Karpas-422 (cell line): ENCODE data around the gene CAPN12. TPM values are rescaled to one million over a fixed set of nuclear protein-coding genes. Genes with fewer than 3 reads are reported as not detected.

Experiments used
- DNase-seq: peaks from one replicate; pipeline ENCODE4 v3.0.0-alpha.2; 2015
- H2AFZ ChIP-seq: fragments of 200-600 bp; sonication (generic); 2 replicates; pipeline ENCODE4 v1.6.1; 2014; ENCODE audit warnings: antibody characterized with exemption, low read length, mixed read lengths
- H3K27ac ChIP-seq: fragments of 200-600 bp; sonication (generic); 2 replicates; pipeline ENCODE4 v1.5.1; 2014; ENCODE audit warnings: mild to moderate bottlenecking, low read length, moderate library complexity
- H3K27me3 ChIP-seq: fragments of 200-600 bp; sonication (generic); 2 replicates; pipeline ENCODE4 v1.6.1; 2014; ENCODE audit warnings: low read length, mixed read lengths
- H3K36me3 ChIP-seq: fragments of 200-600 bp; sonication (generic); 2 replicates; pipeline ENCODE4 v1.6.1; 2014; ENCODE audit warnings: low read length, mixed read lengths; ENCODE audit not compliant: insufficient read depth
- H3K4me1 ChIP-seq: fragments of 200-600 bp; sonication (generic); 2 replicates; pipeline ENCODE4 v1.6.1; 2014; ENCODE audit warnings: mild to moderate bottlenecking, low read length, mixed read lengths
- H3K4me2 ChIP-seq: fragments of 200-600 bp; sonication (generic); 2 replicates; pipeline ENCODE4 v1.6.1; 2014; ENCODE audit warnings: low read length, low read depth, mild to moderate bottlenecking; ENCODE audit not compliant: poor library complexity, severe bottlenecking
- H3K4me3 ChIP-seq: fragments of 200-600 bp; sonication (generic); 2 replicates; pipeline ENCODE4 v1.5.1; 2014; ENCODE audit warnings: mild to moderate bottlenecking, antibody characterized with exemption, low read length, mixed read lengths
- H3K79me2 ChIP-seq: fragments of 200-600 bp; sonication (generic); 2 replicates; pipeline ENCODE4 v1.6.1; 2014; ENCODE audit warnings: mild to moderate bottlenecking, low read length, mixed read lengths
- H3K9ac ChIP-seq: fragments of 200-600 bp; sonication (generic); 2 replicates; pipeline ENCODE4 v1.6.0; 2014; ENCODE audit warnings: low read length
- H3K9me2 ChIP-seq: fragments of 200-600 bp; sonication (generic), shearing (Covaris generic); replicated peaks from 2 replicates; pipeline ENCODE4 v1.6.0; 2014; ENCODE audit warnings: mild to moderate bottlenecking, low read length, moderate library complexity; ENCODE audit not compliant: insufficient read depth
- H3K9me3 ChIP-seq: fragments of 300-700, 200-600 bp; sonication (generic); 2 replicates; pipeline ENCODE4 v1.6.1; 2014; ENCODE audit warnings: low read length, mixed read lengths
- H4K20me1 ChIP-seq: fragments of 200-600 bp; sonication (generic); 2 replicates; pipeline ENCODE4 v1.6.1; 2014; ENCODE audit warnings: mild to moderate bottlenecking, antibody characterized with exemption, low read length, low read depth; ENCODE audit not compliant: insufficient read depth
- total RNA-seq: library from RNA; depleted of rRNA; stranded (reverse); fragments of >200 nt; shearing (Covaris generic); gene quantifications from 2 replicates; pipeline ENCODE4 v1.2.3, GENCODE V29; 2014; ENCODE audit warnings: low replicate concordance

CAPN12 gene
- total RNA-seq, 1 experiment from 2014 or later, result not detected

DNA sequence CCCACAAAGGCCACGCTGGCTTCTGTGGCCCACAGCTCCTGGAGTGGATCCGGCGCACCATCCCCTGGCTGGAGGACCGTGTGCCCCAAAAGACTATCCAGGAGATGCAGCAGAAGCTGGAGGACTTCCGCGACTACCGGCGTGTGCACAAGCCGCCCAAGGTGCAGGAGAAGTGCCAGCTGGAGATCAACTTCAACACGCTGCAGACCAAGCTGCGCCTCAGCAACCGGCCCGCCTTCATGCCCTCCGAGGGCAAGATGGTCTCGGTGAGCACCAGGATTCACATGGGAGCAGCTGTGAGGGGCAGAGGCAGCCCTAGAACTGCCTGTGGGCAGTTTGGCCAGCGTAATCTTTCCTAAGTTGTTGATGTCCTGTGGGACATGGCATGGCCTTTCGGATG lies 27.2 kb downstream of the CAPN12 start:
- Histone ChIP-seq H3K9ac (no peak overlapping the region), H3K36me3 (no peaks in the 10 kb centered on the region; the same call in 1 of the 2 replicates), H3K9me3 (no peaks in the 10 kb centered on the region), H3K27me3 (no peaks in the 10 kb centered on the region), H3K4me1 (no peaks in the 10 kb centered on the region), H4K20me1 (no peaks in the 10 kb centered on the region; the same call in 1 of the 2 replicates), H3K4me3 (no peak overlapping the region), H3K4me2 (no peak overlapping the region), H3K9me2 (no peaks in the 10 kb centered on the region), H2AFZ (no peak overlapping the region), H3K27ac (no peak overlapping the region), H3K79me2 (no peaks in the 10 kb centered on the region)
- DNase-seq, result no peak

DNA sequence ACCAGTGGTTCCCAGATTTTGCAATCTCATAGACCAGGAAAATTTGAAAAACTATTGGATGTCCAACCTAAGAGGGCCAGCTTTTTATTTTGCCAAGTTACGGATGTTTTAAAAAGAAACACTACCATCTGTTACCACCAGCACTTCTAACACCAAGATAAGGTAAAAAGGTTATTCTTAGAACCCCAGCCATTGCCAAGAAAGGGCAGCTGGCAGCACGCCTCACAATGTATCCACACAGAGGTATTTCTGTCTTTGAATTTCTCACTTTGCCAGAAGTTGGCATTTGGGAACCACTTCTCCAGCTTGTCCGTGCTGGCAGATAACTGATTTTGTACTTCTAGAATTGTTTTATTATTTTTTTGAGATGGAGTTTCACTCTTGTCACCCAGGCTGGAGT lies 28.7 kb downstream of the CAPN12 start:
- Histone ChIP-seq H3K4me2 (no peak overlapping the region), H3K9me2 (no peaks in the 10 kb centered on the region), H4K20me1 (no peaks in the 10 kb centered on the region), H3K27ac (no peak overlapping the region), H3K4me1 (no peaks in the 10 kb centered on the region), H3K79me2 (no peaks in the 10 kb centered on the region), H3K27me3 (no peaks in the 10 kb centered on the region), H2AFZ (no peak overlapping the region), H3K9ac (no peak overlapping the region), H3K4me3 (no peak overlapping the region), H3K36me3 (no peaks in the 10 kb centered on the region; the same call in 1 of the 2 replicates), H3K9me3 (no peaks in the 10 kb centered on the region)
- DNase-seq, result no peak

DNA sequence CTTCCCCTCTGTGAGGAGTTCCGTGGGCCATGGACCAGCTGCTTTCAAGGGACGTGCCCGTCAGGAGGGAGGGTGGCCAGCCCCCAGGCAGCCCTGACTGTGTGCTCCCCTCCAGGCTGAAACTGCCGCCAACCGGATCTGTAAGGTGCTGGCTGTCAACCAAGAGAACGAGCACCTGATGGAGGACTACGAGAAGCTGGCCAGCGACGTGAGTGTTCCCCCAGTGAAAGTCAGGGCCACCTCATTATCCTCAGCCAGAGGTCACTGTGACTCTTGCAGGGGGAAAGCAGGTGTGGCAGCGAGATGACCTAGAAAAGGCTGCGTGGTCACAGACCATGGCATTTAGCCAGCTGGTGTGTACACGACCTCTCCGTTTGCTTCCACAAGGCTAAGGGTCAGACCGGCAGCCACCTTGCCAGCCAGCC lies 29.9 kb downstream of the CAPN12 start:
- Histone ChIP-seq H3K4me3 (no peak overlapping the region), H3K9me2 (no peaks in the 10 kb centered on the region), H3K9me3 (no peaks in the 10 kb centered on the region), H2AFZ (no peak overlapping the region), H3K36me3 (no peaks in the 10 kb centered on the region; the same call in 1 of the 2 replicates), H4K20me1 (no peaks in the 10 kb centered on the region), H3K27ac (no peak overlapping the region), H3K79me2 (no peaks in the 10 kb centered on the region), H3K4me2 (no peak overlapping the region), H3K27me3 (no peaks in the 10 kb centered on the region), H3K4me1 (no peaks in the 10 kb centered on the region), H3K9ac (no peak overlapping the region)
- no peak for DNase-seq

DNA sequence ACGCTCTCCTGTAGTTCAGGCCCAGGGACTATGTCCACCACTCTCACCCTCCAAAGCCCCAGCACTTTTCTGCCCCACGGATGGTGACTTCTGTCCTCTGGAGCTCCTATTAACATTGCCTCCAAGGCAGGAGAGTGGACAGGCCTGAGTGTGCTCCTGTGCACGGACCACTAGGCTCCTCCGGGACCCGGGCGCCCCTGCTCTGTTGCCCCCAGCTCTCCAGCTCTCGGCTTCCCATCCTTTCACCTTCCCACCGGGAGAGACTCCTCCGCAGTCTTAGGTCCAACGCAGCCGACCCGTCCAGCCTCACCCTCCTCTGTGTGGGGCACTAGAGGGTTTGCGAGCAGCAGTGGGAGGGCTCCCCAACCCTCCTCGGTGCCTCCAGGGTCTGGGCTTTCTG lies 30.4 kb downstream of the CAPN12 start:
- Histone ChIP-seq H2AFZ (no peak overlapping the region), H3K27ac (no peak overlapping the region), H3K9me3 (no peaks in the 10 kb centered on the region), H3K9ac (no peak overlapping the region), H3K27me3 (no peaks in the 10 kb centered on the region), H3K4me2 (no peak overlapping the region), H3K4me3 (no peak overlapping the region), H3K4me1 (no peaks in the 10 kb centered on the region), H4K20me1 (no peaks in the 10 kb centered on the region), H3K79me2 (no peaks in the 10 kb centered on the region), H3K36me3 (no peaks in the 10 kb centered on the region; the same call in 1 of the 2 replicates), H3K9me2 (no peaks in the 10 kb centered on the region)
- DNase-seq, result no peak

DNA sequence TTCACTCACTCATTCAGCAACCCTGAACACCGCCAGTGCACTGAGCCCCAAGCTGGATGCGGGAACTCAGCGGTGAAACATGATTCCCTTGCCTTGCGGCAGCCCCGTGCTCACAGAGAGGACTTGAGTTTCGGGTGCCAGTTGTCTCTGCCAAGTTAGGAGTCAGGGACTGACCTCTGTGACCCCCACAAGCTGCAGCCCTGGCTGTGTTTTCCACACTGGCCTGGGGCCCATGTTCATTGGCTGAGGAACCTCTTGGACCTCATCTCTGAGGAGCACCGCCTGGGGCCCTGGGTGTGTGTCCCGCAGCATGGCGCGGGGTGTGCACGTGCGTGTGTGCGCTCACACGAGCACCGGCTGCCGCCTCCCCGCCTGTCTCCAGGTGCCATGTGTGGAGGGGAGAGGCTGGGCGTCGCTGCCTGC lies 31.0 kb downstream of the CAPN12 start:
- H3K4me2 ChIP-seq, result no peak overlapping the region
- no peaks in the 10 kb centered on the region for H3K9me3 ChIP-seq
- no peaks in the 10 kb centered on the region; the same call in 1 of the 2 replicates for H3K36me3 ChIP-seq
- H3K9ac ChIP-seq, result no peak overlapping the region
- no peak overlapping the region for H2AFZ ChIP-seq
- H3K79me2 ChIP-seq, result no peaks in the 10 kb centered on the region
- no peak overlapping the region for H3K27ac ChIP-seq
- H3K27me3 ChIP-seq, result no peaks in the 10 kb centered on the region
- DNase-seq, result no peak
- H3K4me1 ChIP-seq, result no peaks in the 10 kb centered on the region
- H3K9me2 ChIP-seq, result no peaks in the 10 kb centered on the region
- H3K4me3 ChIP-seq, result no peak overlapping the region
- H4K20me1 ChIP-seq, result no peaks in the 10 kb centered on the region

DNA sequence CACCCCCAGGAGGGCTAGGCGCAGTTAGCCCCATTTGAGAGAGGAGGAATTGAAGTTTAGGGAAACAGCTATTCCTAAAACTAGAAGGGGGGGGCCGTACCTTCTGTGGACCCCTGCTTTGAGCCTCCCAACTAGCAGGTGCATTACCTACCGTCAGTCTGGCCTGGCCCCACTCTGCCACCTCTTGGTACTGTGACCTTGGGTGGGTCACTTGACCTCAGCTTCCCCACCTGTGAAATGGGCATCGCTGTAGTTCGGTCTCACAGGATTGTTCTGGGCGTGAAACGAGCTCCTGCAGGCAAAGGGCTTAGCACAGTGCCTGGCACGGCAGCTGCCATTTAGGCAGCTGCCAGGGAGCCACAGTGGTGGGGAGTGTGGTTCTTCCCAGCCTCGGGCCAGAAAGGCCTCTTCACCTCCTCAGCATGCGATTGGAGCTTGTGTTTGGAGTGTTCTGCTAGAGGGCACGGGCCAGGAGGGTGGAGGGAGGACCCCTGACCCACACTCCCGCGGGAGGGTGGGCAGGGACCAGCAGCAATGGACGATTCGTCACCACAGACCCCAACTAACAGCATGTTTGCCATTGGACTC lies 32.0 kb downstream of the CAPN12 start:
- Histone ChIP-seq H3K4me1 (no peaks in the 10 kb centered on the region), H3K79me2 (no peaks in the 10 kb centered on the region), H3K9ac (no peak overlapping the region), H3K9me3 (no peaks in the 10 kb centered on the region), H3K27me3 (no peaks in the 10 kb centered on the region), H4K20me1 (no peaks in the 10 kb centered on the region), H3K9me2 (no peaks in the 10 kb centered on the region), H3K4me3 (no peak overlapping the region), H3K27ac (no peak overlapping the region), H3K4me2 (no peak overlapping the region), H3K36me3 (no peaks in the 10 kb centered on the region), H2AFZ (no peak overlapping the region)
- DNase-seq, result no peak

DNA sequence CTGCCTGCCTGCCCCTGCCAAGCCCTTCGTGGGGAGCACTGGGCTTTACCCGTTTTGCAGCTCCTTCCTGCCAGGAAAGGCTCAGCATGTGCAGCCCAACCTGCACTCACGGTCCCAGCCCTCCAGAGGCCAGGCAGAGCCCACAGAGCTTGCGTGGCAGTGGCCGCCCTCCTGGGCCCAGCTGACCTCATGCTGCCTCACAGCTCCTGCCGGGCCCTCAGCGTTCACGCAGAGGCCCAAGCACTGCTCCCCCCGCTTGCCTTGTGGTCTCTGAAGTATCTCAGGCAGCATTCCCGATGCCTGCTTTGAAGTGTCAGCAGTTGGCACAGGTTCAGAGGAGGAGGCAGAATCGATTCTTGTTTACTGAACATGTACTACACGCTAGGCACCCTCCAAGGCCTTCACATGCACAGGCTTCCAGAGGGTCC lies 32.5 kb downstream of the CAPN12 start:
- Histone ChIP-seq H3K9me3 (no peaks in the 10 kb centered on the region), H3K4me2 (no peak overlapping the region), H4K20me1 (no peaks in the 10 kb centered on the region), H3K4me1 (no peaks in the 10 kb centered on the region), H3K27ac (no peak overlapping the region), H3K79me2 (no peaks in the 10 kb centered on the region), H3K4me3 (no peak overlapping the region), H3K9ac (no peak overlapping the region), H2AFZ (no peak overlapping the region), H3K36me3 (no peaks in the 10 kb centered on the region), H3K27me3 (no peaks in the 10 kb centered on the region), H3K9me2 (no peaks in the 10 kb centered on the region)
- DNase-seq, result no peak

DNA sequence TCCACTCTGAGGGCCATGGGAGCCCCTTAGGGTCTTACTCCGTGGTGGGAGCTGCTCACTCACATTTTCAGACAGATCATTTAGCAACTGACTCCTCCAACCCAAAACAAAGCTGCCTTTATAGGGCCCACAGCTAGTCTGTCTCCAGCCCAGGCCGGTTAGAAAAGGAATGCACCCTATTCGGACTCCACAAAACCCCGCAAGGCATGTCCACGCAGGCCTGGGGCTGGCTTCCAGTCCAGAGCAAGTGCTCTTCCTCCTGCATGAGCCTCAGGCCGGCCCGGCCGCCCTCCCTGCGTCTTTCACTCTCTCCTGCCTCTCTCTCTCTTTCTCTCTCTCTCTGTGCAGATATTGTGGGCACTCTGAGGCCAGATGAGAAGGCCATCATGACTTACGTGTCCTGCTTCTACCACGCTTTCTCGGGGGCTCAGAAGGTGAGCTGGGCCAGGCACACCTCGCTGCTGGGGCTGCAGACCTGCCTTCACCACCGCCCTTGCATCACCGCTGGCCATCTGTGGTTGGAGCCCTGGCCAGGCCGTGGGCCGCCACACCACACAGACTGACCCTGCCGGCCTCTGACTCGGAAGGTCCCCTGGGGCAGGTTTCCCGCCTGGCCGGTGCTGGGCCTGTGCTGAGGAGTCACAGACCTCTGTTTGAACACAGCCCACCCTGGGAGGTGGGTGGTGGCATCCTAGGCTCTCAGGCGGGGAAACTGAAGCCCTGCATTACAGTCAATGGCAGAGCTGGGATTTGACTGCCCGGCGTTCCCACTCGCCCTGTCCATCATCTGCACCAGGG lies 33.1 kb downstream of the CAPN12 start:
- Histone ChIP-seq H2AFZ (no peak overlapping the region), H3K4me1 (no peaks in the 10 kb centered on the region), H3K27ac (no peak overlapping the region), H4K20me1 (no peaks in the 10 kb centered on the region), H3K9ac (no peak overlapping the region), H3K9me3 (no peaks in the 10 kb centered on the region), H3K4me3 (no peak overlapping the region), H3K36me3 (no peaks in the 10 kb centered on the region), H3K4me2 (no peak overlapping the region), H3K27me3 (no peaks in the 10 kb centered on the region), H3K79me2 (no peaks in the 10 kb centered on the region), H3K9me2 (no peaks in the 10 kb centered on the region)
- no peak for DNase-seq
